IMR-90 (cell line): ENCODE data around the gene PHB1. TPM values are rescaled to one million over a fixed set of nuclear protein-coding genes. Genes with fewer than 3 reads are reported as not detected.

Source experiments
- ATAC-seq: fragments of 200-7000 bp; cut with Tn5 transposase; 2 replicates; pipeline ENCODE4 v1.9.1; 2020; ENCODE audit warnings: low read depth, mild to moderate bottlenecking, moderate library complexity
- BruUV-seq: library from RNA; stranded (reverse); fragments of 400-500 nt; replicated peaks from 2 replicates; lab custom pipeline; 2021; lab: Mats Ljungman, UMichigan
- CTCF ChIA-PET: fragments of 300-600 bp; formaldehyde crosslinking; extraction: SDS; loops from one replicate; lab custom pipeline; 2021; ENCODE audit warnings: antibody characterized with exemption; lab: Yijun Ruan, JAX
- POLR2A ChIA-PET: fragments of 300-600 bp; sonication (Branson Sonifier 250); formaldehyde crosslinking; loops from one replicate; lab custom pipeline; 2022; ENCODE audit warnings: antibody characterized with exemption; ENCODE audit not compliant: unreplicated experiment; lab: Charles Lee
- DNase-seq: peaks from one replicate; pipeline ENCODE4 v3.0.0; 2013
- H2AFZ ChIP-seq: replicated peaks from 2 replicates; pipeline ENCODE3; 2013; ENCODE audit warnings: low read length, mild to moderate bottlenecking; ENCODE audit not compliant: poor library complexity
- H2AK5ac ChIP-seq: 2 replicates; pipeline ENCODE4 v1.6.1; 2013; ENCODE audit warnings: low read depth, low read length, inconsistent platforms
- H2AK9ac ChIP-seq: replicated peaks from 2 replicates; pipeline ENCODE3; 2013; ENCODE audit warnings: mild to moderate bottlenecking, low read depth, low read length, moderate library complexity; ENCODE audit not compliant: poor library complexity
- H2BK120ac ChIP-seq: 2 replicates; pipeline ENCODE4 v1.6.1; 2013; ENCODE audit warnings: low read depth, low read length, inconsistent platforms
- H2BK15ac ChIP-seq: 3 replicates; pipeline ENCODE4 v1.6.1; 2013; ENCODE audit warnings: low read depth, low read length, inconsistent platforms
- H2BK20ac ChIP-seq: 2 replicates; pipeline ENCODE4 v1.6.1; 2013; ENCODE audit warnings: low read depth, mild to moderate bottlenecking, inconsistent platforms, low read length, moderate library complexity
- H2BK5ac ChIP-seq: 2 replicates; pipeline ENCODE4 v1.6.1; 2013; ENCODE audit warnings: mild to moderate bottlenecking, low read depth, low read length, inconsistent platforms; ENCODE audit not compliant: poor library complexity, severe bottlenecking
- H3K14ac ChIP-seq: replicated peaks from 2 replicates; pipeline ENCODE4 v1.6.1; 2013; ENCODE audit warnings: low read depth, low read length, inconsistent platforms
- H3K18ac ChIP-seq: 2 replicates; pipeline ENCODE4 v1.6.1; 2013; ENCODE audit warnings: low read depth, low read length, control low read depth
- H3K23ac ChIP-seq: 2 replicates; pipeline ENCODE4 v1.6.1; 2013; ENCODE audit warnings: low read depth, low read length, inconsistent platforms
- H3K27ac ChIP-seq: 2 replicates; pipeline ENCODE4 v1.5.1; 2013; ENCODE audit warnings: mild to moderate bottlenecking, control low read depth, low read length; ENCODE audit not compliant: insufficient read depth
- H3K27me3 ChIP-seq: 2 replicates; pipeline ENCODE4 v1.6.1; 2013; ENCODE audit warnings: low read length; ENCODE audit not compliant: control insufficient read depth, insufficient read depth
- H3K36me3 ChIP-seq: 2 replicates; pipeline ENCODE4 v1.6.1; 2013; ENCODE audit warnings: low read length, mixed read lengths; ENCODE audit not compliant: control insufficient read depth, insufficient read depth
- H3K4ac ChIP-seq: 2 replicates; pipeline ENCODE4 v1.6.1; 2013; ENCODE audit warnings: low read depth, low read length, inconsistent platforms
- H3K4me1 ChIP-seq: 2 replicates; pipeline ENCODE4 v1.6.1; 2013; ENCODE audit warnings: low read length, mixed read lengths; ENCODE audit not compliant: control insufficient read depth, insufficient read depth
- H3K4me2 ChIP-seq: 2 replicates; pipeline ENCODE4 v1.6.1; 2013; ENCODE audit warnings: low read depth, mild to moderate bottlenecking, control low read depth, low read length, moderate library complexity
- H3K4me3 ChIP-seq: 2 replicates; pipeline ENCODE4 v1.5.1; 2013; ENCODE audit warnings: low read depth, mild to moderate bottlenecking, control low read depth, low read length, moderate library complexity; ENCODE audit not compliant: insufficient read depth
- H3K56ac ChIP-seq: 2 replicates; pipeline ENCODE4 v1.6.1; 2013; ENCODE audit warnings: low read length, inconsistent platforms; ENCODE audit not compliant: insufficient read depth; ENCODE audit errors: extremely low read depth
- H3K79me1 ChIP-seq, 2 experiments: 2 replicates each; pipeline ENCODE4 v1.6.1; 2013; ENCODE audit warnings: low read length in 2 of 2, inconsistent platforms in 1 of 2, low read depth in 1 of 2
- H3K9ac ChIP-seq: 2 replicates; pipeline ENCODE4 v1.6.1; 2013; ENCODE audit warnings: low read depth, low read length, control low read depth
- H3K9me1 ChIP-seq: 2 replicates; pipeline ENCODE4 v1.6.1; 2013; ENCODE audit warnings: low read length, inconsistent platforms; ENCODE audit not compliant: insufficient read depth
- H3K9me3 ChIP-seq: 2 replicates; pipeline ENCODE4 v1.6.1; 2013; ENCODE audit warnings: low read length; ENCODE audit not compliant: control insufficient read depth, insufficient read depth
- H4K20me1 ChIP-seq: 2 replicates; pipeline ENCODE4 v1.6.1; 2013; ENCODE audit warnings: low read length, inconsistent platforms; ENCODE audit not compliant: insufficient read depth
- H4K5ac ChIP-seq: 2 replicates; pipeline ENCODE4 v1.6.1; 2013; ENCODE audit warnings: mild to moderate bottlenecking, low read depth, low read length, control low read depth
- H4K8ac ChIP-seq, 2 experiments: 2 replicates each; pipeline ENCODE4 v1.6.1; 2013; ENCODE audit warnings: low read depth in 2 of 2, low read length in 2 of 2, control low read depth in 1 of 2, inconsistent platforms in 1 of 2
- H4K91ac ChIP-seq: 2 replicates; pipeline ENCODE4 v1.6.1; 2013; ENCODE audit warnings: low read depth, low read length, inconsistent platforms; ENCODE audit not compliant: insufficient read depth
- CEBPB ChIP-seq: IDR thresholded peaks from 2 replicates; pipeline ENCODE4 v1.6.1; 2012; ENCODE audit warnings: low read depth, low read length, improper control_type of control experiment
- CHD1 ChIP-seq: IDR thresholded peaks from 2 replicates; pipeline ENCODE4 v1.6.1; 2012; ENCODE audit warnings: low read depth, low read length, improper control_type of control experiment
- MAZ ChIP-seq: IDR thresholded peaks from 2 replicates; pipeline ENCODE4 v1.6.1; 2012; ENCODE audit warnings: low read depth, mild to moderate bottlenecking, low read length, improper control_type of control experiment, moderate library complexity, borderline replicate concordance
- MXI1 ChIP-seq: IDR thresholded peaks from 2 replicates; pipeline ENCODE4 v1.6.1; 2012; ENCODE audit warnings: low read depth, mild to moderate bottlenecking, low read length, moderate library complexity, borderline replicate concordance
- NFE2L2 ChIP-seq: fragments of 150-350 bp; IDR thresholded peaks from 2 replicates; pipeline ENCODE4 v1.6.1; 2016; ENCODE audit warnings: low read depth, mild to moderate bottlenecking, low read length
- RAD21 ChIP-seq: IDR thresholded peaks from 2 replicates; pipeline ENCODE4 v1.6.1; 2012; ENCODE audit warnings: low read length, improper control_type of control experiment
- RFX5 ChIP-seq: IDR thresholded peaks from 2 replicates; pipeline ENCODE4 v1.8.0; 2012; ENCODE audit warnings: low read depth, mild to moderate bottlenecking, low read length, moderate library complexity
- SMC3 ChIP-seq: fragments of 150-350 bp; IDR thresholded peaks from 2 replicates; pipeline ENCODE4 v1.6.1; 2016; ENCODE audit warnings: low read depth, mild to moderate bottlenecking, antibody characterized with exemption, low read length, moderate library complexity
- whole genome bisulfite sequencing, 2 experiments: methylation state at CpG; one replicate each; pipeline versions ENCODE4 v1.1.5 to v1.1.7; 2013; ENCODE audit warnings: missing lambda C conversion rate in 2 of 2; ENCODE audit not compliant: insufficient read length in 1 of 2; ENCODE audit errors: extremely low coverage in 2 of 2; 5-methylcytosine and 5-hydroxymethylcytosine counted together
- dilution Hi-C: fragments of 300-500 bp; cut with HindIII; formaldehyde crosslinking; loops from one replicate; pipeline ENCODE4 v1.14.3; 2018; ENCODE audit warnings: low sequenced_read_pairs; ENCODE audit not compliant: unreplicated experiment
- in situ Hi-C: fragments of 300-500 bp; cut with MboI; formaldehyde crosslinking; loops from 3 replicates; pipeline ENCODE4 v1.14.3; 2019; ENCODE audit warnings: low sequenced_read_pairs, inconsistent platforms, mixed read lengths
- intact Hi-C: fragments of 100-400 bp; cut with micrococcal nuclease; formaldehyde crosslinking; loops from 2 replicates; pipeline ENCODE4 v1.10.0; 2022
- polyA plus RNA-seq, 3 experiments: library from polyadenylated mRNA; depleted of rRNA; stranded (reverse); fragments of >200 nt; gene quantifications; 2 replicates each; pipeline ENCODE4 v1.2.3, GENCODE V29; 2012; ENCODE audit warnings: low replicate concordance in 1 of 3
- total RNA-seq: library from RNA; depleted of rRNA; stranded (reverse); fragments of >200 nt; gene quantifications from 2 replicates; pipeline ENCODE4 v1.2.3, GENCODE V29; 2012
- TF ChIP-seq, protein P1 (sequence below): fragments of 150-350 bp; IDR thresholded peaks from 2 replicates; pipeline ENCODE4 v1.6.1; 2017; ENCODE audit warnings: mild to moderate bottlenecking, antibody characterized with exemption, low read length, low read depth
- TF ChIP-seq, protein P2 (sequence below): conservative IDR thresholded peaks from 2 replicates; pipeline ENCODE4 v1.5.1; 2012; ENCODE audit warnings: mild to moderate bottlenecking, low read depth, low read length, improper control_type of control experiment

PHB1 gene
- total and polyA plus RNA-seq, 2 of the 4 experiments (the other 2 are of a cell fraction), result 283 to 294 TPM

DNA sequence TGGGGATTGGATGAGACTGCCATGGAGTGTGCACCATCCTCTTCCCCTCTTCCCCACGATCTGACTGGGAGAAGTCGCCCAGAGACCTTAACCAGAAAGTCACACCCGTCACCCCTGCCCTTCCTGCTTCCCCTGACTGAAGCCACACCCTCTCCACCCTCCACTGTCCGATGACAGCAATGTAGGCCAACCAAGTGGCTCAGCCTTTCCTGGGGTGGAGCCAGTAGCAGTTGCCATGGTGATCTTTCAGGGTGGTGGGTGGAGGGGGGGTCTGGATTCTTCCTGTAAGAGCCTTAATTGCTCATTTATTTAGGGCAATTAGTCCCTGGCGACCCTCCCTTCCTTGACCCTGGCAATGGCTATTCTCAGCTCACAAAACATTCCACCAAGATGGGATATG is 37.5 kb upstream of the PHB1 start:
- BruUV-seq, result no TSS peak

More for the DNA sequence above, 37.5 kb upstream of the PHB1 start:
- no peak overlapping the region for H3K18ac ChIP-seq
- H3K79me1 ChIP-seq, result no peaks in the 10 kb centered on the region
- TF ChIP-seq CHD1, result no peak
- no peak for TF ChIP-seq CEBPB
- TF ChIP-seq RAD21, result no peak
- TF ChIP-seq NFE2L2, result no peak
- no peak for TF ChIP-seq RFX5
- TF ChIP-seq, protein P1, sequence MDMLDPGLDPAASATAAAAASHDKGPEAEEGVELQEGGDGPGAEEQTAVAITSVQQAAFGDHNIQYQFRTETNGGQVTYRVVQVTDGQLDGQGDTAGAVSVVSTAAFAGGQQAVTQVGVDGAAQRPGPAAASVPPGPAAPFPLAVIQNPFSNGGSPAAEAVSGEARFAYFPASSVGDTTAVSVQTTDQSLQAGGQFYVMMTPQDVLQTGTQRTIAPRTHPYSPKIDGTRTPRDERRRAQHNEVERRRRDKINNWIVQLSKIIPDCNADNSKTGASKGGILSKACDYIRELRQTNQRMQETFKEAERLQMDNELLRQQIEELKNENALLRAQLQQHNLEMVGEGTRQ, result no peak
- TF ChIP-seq MAZ, result no peak
- TF ChIP-seq SMC3, result no peak
- no peak for TF ChIP-seq MXI1
- TF ChIP-seq, protein P2, sequence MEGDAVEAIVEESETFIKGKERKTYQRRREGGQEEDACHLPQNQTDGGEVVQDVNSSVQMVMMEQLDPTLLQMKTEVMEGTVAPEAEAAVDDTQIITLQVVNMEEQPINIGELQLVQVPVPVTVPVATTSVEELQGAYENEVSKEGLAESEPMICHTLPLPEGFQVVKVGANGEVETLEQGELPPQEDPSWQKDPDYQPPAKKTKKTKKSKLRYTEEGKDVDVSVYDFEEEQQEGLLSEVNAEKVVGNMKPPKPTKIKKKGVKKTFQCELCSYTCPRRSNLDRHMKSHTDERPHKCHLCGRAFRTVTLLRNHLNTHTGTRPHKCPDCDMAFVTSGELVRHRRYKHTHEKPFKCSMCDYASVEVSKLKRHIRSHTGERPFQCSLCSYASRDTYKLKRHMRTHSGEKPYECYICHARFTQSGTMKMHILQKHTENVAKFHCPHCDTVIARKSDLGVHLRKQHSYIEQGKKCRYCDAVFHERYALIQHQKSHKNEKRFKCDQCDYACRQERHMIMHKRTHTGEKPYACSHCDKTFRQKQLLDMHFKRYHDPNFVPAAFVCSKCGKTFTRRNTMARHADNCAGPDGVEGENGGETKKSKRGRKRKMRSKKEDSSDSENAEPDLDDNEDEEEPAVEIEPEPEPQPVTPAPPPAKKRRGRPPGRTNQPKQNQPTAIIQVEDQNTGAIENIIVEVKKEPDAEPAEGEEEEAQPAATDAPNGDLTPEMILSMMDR, result no peak
- peaks cover 3% of the 10 kb centered on the region; the same call in 1 of the 2 replicates for H3K9me1 ChIP-seq
- ChIA-PET CTCF (no interaction called here), POLR2A (no interaction called here)
- peaks cover 14% of the 10 kb centered on the region for H3K27me3 ChIP-seq
- dilution Hi-C loops, result no loop called here
- H3K23ac ChIP-seq, result no peak overlapping the region
- H4K8ac ChIP-seq, result no peak overlapping the region
- H2BK120ac ChIP-seq, result no peak overlapping the region
- in situ Hi-C loops, result no loop called here
- no peak for ATAC-seq
- H3K4me2 ChIP-seq, result no peak overlapping the region
- peak overlapping the region; percentile 24 for H2AFZ ChIP-seq
- DNase-seq, result no peak
- no peak overlapping the region for H3K9ac ChIP-seq
- intact Hi-C loops, result no loop called here
- H4K20me1 ChIP-seq, result no peaks in the 10 kb centered on the region
- no peak overlapping the region for H3K4ac ChIP-seq
- WGBS, 2 experiments, result no CpG with 5 or more reads among the region's 5 CpGs
- no peak overlapping the region for H4K5ac ChIP-seq
- H2BK15ac ChIP-seq, result no peak overlapping the region
- no peaks in the 10 kb centered on the region for H3K36me3 ChIP-seq
- no peak overlapping the region for H2BK5ac ChIP-seq
- no peaks in the 10 kb centered on the region for H3K9me3 ChIP-seq
- no peak overlapping the region for H2AK9ac ChIP-seq
- H4K91ac ChIP-seq, result no peak overlapping the region
- no peak overlapping the region for H3K56ac ChIP-seq
- no peak overlapping the region for H2AK5ac ChIP-seq
- no peak overlapping the region for H3K14ac ChIP-seq
- H3K4me3 ChIP-seq, result no peak overlapping the region
- no peak overlapping the region for H2BK20ac ChIP-seq
- H3K27ac ChIP-seq, result no peak overlapping the region
- peaks cover 6% of the 10 kb centered on the region for H3K4me1 ChIP-seq
